ENCODE data around the gene GALNT13.

The GALNT13 gene

GRCh38 chr2:153986488-153987229, 114.9 kb downstream of the GALNT13 start:
- Histone ChIP-seq H3K9ac (ENCODE audit: low read length) (no peak overlapping the region), H3K27me3 (replicated peaks; ENCODE audit: insufficient read depth, low read length) (no peaks in the 10 kb centered on the region), H3K36me3 (replicated peaks; ENCODE audit: insufficient read depth, low read length) (no peaks in the 10 kb centered on the region), H2AFZ (ENCODE audit: low read length) (no peak overlapping the region), H4K20me1 (ENCODE audit: insufficient read depth, low read length) (no peaks in the 10 kb centered on the region), H3F3A (ENCODE audit: insufficient read depth, low read length) (no peaks in the 10 kb centered on the region), H3K79me2 (ENCODE audit: low read length) (no peaks in the 10 kb centered on the region), H3K9me3 (replicated peaks; ENCODE audit: insufficient read depth, low read length) (no peaks in the 10 kb centered on the region), H3K4me3 (ENCODE audit: low read length) (no peak overlapping the region), H3K27ac (ENCODE audit: low read length) (no peak overlapping the region), H3K9me2 (replicated peaks; ENCODE audit: insufficient read depth, low read length) (no peaks in the 10 kb centered on the region), H3K4me1 (ENCODE audit: low read length) (no peaks in the 10 kb centered on the region), H3K4me2 (ENCODE audit: low read depth, low read length) (no peak overlapping the region)
- no peak for DNase-seq
- no peak for TF ChIP-seq EZH2 (optimal IDR thresholded peaks at IDR 0.05; ENCODE audit: low read depth, low read length)
- TF ChIP-seq EZH2phosphoT487 (IDR thresholded peaks at IDR 0.05; ENCODE audit: low read length) = no peak
- TF ChIP-seq CTCF (IDR thresholded peaks at IDR 0.05; ENCODE audit: low read length) = no peak

- no peaks in the 10 kb centered on the region for H4K20me1 ChIP-seq (ENCODE audit: insufficient read depth, low read length)
Observed at GRCh38 chr2:153990771-153991170, 119.0 kb downstream of the GALNT13 start.

GRCh38 chr2:154013514-154013913, 141.8 kb downstream of the GALNT13 start:
- H2AFZ ChIP-seq (ENCODE audit: low read length) = no peak overlapping the region
- H4K20me1 ChIP-seq (ENCODE audit: insufficient read depth, low read length) = no peaks in the 10 kb centered on the region
- no peaks in the 10 kb centered on the region for H3K79me2 ChIP-seq (ENCODE audit: low read length)
- no peaks in the 10 kb centered on the region for H3K9me2 ChIP-seq (replicated peaks; ENCODE audit: insufficient read depth, low read length)
- no peak overlapping the region for H3K4me2 ChIP-seq (ENCODE audit: low read depth, low read length)
- H3K4me3 ChIP-seq (ENCODE audit: low read length) = no peak overlapping the region
- H3K9me3 ChIP-seq (replicated peaks; ENCODE audit: insufficient read depth, low read length) = no peaks in the 10 kb centered on the region
- no peak for TF ChIP-seq EZH2phosphoT487 (IDR thresholded peaks at IDR 0.05; ENCODE audit: low read length)
- TF ChIP-seq CTCF (IDR thresholded peaks at IDR 0.05; ENCODE audit: low read length) = no peak
- no peak for TF ChIP-seq EZH2 (optimal IDR thresholded peaks at IDR 0.05; ENCODE audit: low read depth, low read length)
- H3K9ac ChIP-seq (ENCODE audit: low read length) = no peak overlapping the region
- H3K27me3 ChIP-seq (replicated peaks; ENCODE audit: insufficient read depth, low read length) = no peaks in the 10 kb centered on the region
- no peak overlapping the region for H3K27ac ChIP-seq (ENCODE audit: low read length)
- no peaks in the 10 kb centered on the region for H3F3A ChIP-seq (ENCODE audit: insufficient read depth, low read length)
- DNase-seq = no peak
- H3K4me1 ChIP-seq (ENCODE audit: low read length) = no peaks in the 10 kb centered on the region
- no peaks in the 10 kb centered on the region for H3K36me3 ChIP-seq (replicated peaks; ENCODE audit: insufficient read depth, low read length)

More at GRCh38 chr2:153990771-153991170, 119.0 kb downstream of the GALNT13 start:
- H3K9ac ChIP-seq (ENCODE audit: low read length) = no peak overlapping the region
- TF ChIP-seq CTCF (IDR thresholded peaks at IDR 0.05; ENCODE audit: low read length) (no peak), EZH2phosphoT487 (IDR thresholded peaks at IDR 0.05; ENCODE audit: low read length) (no peak), EZH2 (optimal IDR thresholded peaks at IDR 0.05; ENCODE audit: low read depth, low read length) (no peak)
- no peaks in the 10 kb centered on the region for H3K27me3 ChIP-seq (replicated peaks; ENCODE audit: insufficient read depth, low read length)
- H3K4me1 ChIP-seq (ENCODE audit: low read length) = no peaks in the 10 kb centered on the region
- H3K4me2 ChIP-seq (ENCODE audit: low read depth, low read length) = no peak overlapping the region
- no peak overlapping the region for H2AFZ ChIP-seq (ENCODE audit: low read length)
- H3K36me3 ChIP-seq (replicated peaks; ENCODE audit: insufficient read depth, low read length) = no peaks in the 10 kb centered on the region
- no peak overlapping the region for H3K4me3 ChIP-seq (ENCODE audit: low read length)
- no peaks in the 10 kb centered on the region for H3K79me2 ChIP-seq (ENCODE audit: low read length)
- H3K9me2 ChIP-seq (replicated peaks; ENCODE audit: insufficient read depth, low read length) = no peaks in the 10 kb centered on the region
- H3K27ac ChIP-seq (ENCODE audit: low read length) = no peak overlapping the region
- DNase-seq = no peak
- no peaks in the 10 kb centered on the region for H3K9me3 ChIP-seq (replicated peaks; ENCODE audit: insufficient read depth, low read length)
- no peaks in the 10 kb centered on the region for H3F3A ChIP-seq (ENCODE audit: insufficient read depth, low read length)

Measured in MM.1S (cell line).